K562 (cell line): Measurements from ENCODE around the gene PRMT5. TPM values are rescaled to one million over a fixed set of nuclear protein-coding genes. Genes with fewer than 3 reads are reported as not detected.

Experiments
- ATAC-seq: fragments of 200-7000 bp; cut with Tn5 transposase; 3 replicates; pipeline ENCODE4 v1.9.1; 2020; ENCODE audit warnings: moderate library complexity
- BruUV-seq: library from RNA; stranded (reverse); fragments of 400-500 nt; replicated peaks from 2 replicates; lab custom pipeline; 2021; lab: Mats Ljungman, UMichigan
- CTCF ChIA-PET: fragments of 300-600 bp; formaldehyde crosslinking; extraction: SDS; loops from one replicate; lab custom pipeline; 2021; ENCODE audit warnings: low intra/inter-chr PET ratio; lab: Yijun Ruan, JAX
- POLR2A ChIA-PET: fragments of 300-600, 350-650 bp; sonication (Branson Sonifier 250); formaldehyde crosslinking; extraction: SDS; loops from one replicate; lab custom pipeline; 2021; ENCODE audit warnings: antibody characterized with exemption, inconsistent platforms; lab: Yijun Ruan, JAX
- DNase-seq, 4 experiments: peaks; one replicate each; pipeline versions ENCODE4 v3.0.0 to v3.0.0-alpha.2; 2011 to 2018; ENCODE audit warnings: low spot score in 3 of 4, mixed read lengths in 3 of 4; ENCODE audit errors: extremely low read depth in 1 of 4
- FAIRE-seq: peaks from 2 replicates; lab custom pipeline; 2011; peaks lifted over from hg19 to GRCh38; lab: Jason Lieb, UNC
- H2AFZ ChIP-seq: 2 replicates; pipeline ENCODE4 v1.6.0; 2011; ENCODE audit warnings: low read depth, low read length, control low read depth, inconsistent platforms
- H3K27ac ChIP-seq: fragments of 200-600 bp; 3 replicates; pipeline ENCODE4 v1.8.0; 2011; ENCODE audit warnings: low read depth, mild to moderate bottlenecking, control low read depth, inconsistent platforms, low read length, moderate library complexity, mixed read lengths; ENCODE audit errors: extremely low read depth
- H3K27me3 ChIP-seq, 2 experiments: fragments of 300-600 bp in 1 of 2; 2 replicates in 1 of 2; 3 replicates in 1 of 2; pipeline versions ENCODE4 v1.6.0 to v1.8.0; 2011; ENCODE audit warnings: inconsistent platforms in 2 of 2, low read length in 2 of 2, mild to moderate bottlenecking in 1 of 2, mixed read lengths in 1 of 2, moderate library complexity in 1 of 2; ENCODE audit not compliant: control insufficient read depth in 2 of 2, insufficient read depth in 2 of 2
- H3K36me3 ChIP-seq: fragments of 300-600 bp; 3 replicates; pipeline ENCODE4 v1.8.0; 2011; ENCODE audit warnings: mild to moderate bottlenecking, low read length, inconsistent platforms; ENCODE audit not compliant: control insufficient read depth, insufficient read depth
- H3K4me1 ChIP-seq, 2 experiments: fragments of 200-600 bp in 1 of 2; replicated peaks in 1 of 2; 2 replicates in 1 of 2; 3 replicates in 1 of 2; pipeline versions ENCODE4 v1.5.1 to v1.8.0; 2011; ENCODE audit warnings: inconsistent platforms in 2 of 2, low read length in 2 of 2, mild to moderate bottlenecking in 1 of 2, mixed read lengths in 1 of 2, moderate library complexity in 1 of 2; ENCODE audit not compliant: control insufficient read depth in 2 of 2, insufficient read depth in 2 of 2
- H3K4me2 ChIP-seq: 2 replicates; pipeline ENCODE4 v1.6.1; 2011; ENCODE audit warnings: low read length, control low read depth, inconsistent platforms, mixed read lengths; ENCODE audit not compliant: insufficient read depth
- H3K4me3 ChIP-seq: fragments of 200-600 bp; sonication (generic), shearing (Covaris generic); 2 replicates; pipeline ENCODE4 v1.5.1; 2016; ENCODE audit warnings: control low read depth, inconsistent platforms
- H3K79me2 ChIP-seq: fragments of 200-600 bp; 3 replicates; pipeline ENCODE4 v1.8.0; 2011; ENCODE audit warnings: low read length, inconsistent platforms; ENCODE audit not compliant: control insufficient read depth, insufficient read depth
- H3K9ac ChIP-seq, 2 experiments: 2 replicates each; pipeline versions ENCODE4 v1.6.0 to v1.6.1; 2011; ENCODE audit warnings: low read depth in 2 of 2, low read length in 2 of 2, control low read depth in 1 of 2, inconsistent platforms in 1 of 2, mild to moderate bottlenecking in 1 of 2, mixed read lengths in 1 of 2; ENCODE audit not compliant: insufficient read depth in 1 of 2
- H3K9me1 ChIP-seq: one replicate; pipeline ENCODE4 v1.6.0; 2011; ENCODE audit warnings: inconsistent platforms, mild to moderate bottlenecking, low read length, moderate library complexity; ENCODE audit not compliant: control insufficient read depth, insufficient read depth
- H3K9me3 ChIP-seq: replicated peaks from 2 replicates; pipeline ENCODE4 v1.5.1; 2011; ENCODE audit warnings: low read depth, low read length, inconsistent platforms; ENCODE audit not compliant: control insufficient read depth, insufficient read depth
- H4K20me1 ChIP-seq: replicated peaks from 2 replicates; pipeline ENCODE4 v1.6.1; 2011; ENCODE audit warnings: low read length, inconsistent platforms, mixed read lengths; ENCODE audit not compliant: control insufficient read depth, insufficient read depth
- ATF1 ChIP-seq, 2 experiments: fragments of 450-650 bp in 1 of 2; IDR thresholded peaks; 2 replicates each; pipeline ENCODE4 v1.6.1; 2016; ENCODE audit warnings: missing compliant biosample characterization in 1 of 2, missing genetic modification characterization in 1 of 2
- HNRNPUL1 ChIP-seq: fragments of 200-400 bp; formaldehyde crosslinking; IDR thresholded peaks from 2 replicates; pipeline ENCODE4 v1.6.1; 2017; ENCODE audit warnings: low read length
- RBM25 ChIP-seq: fragments of 200-400 bp; formaldehyde crosslinking; IDR thresholded peaks from 2 replicates; pipeline ENCODE4 v1.6.1; 2018; ENCODE audit warnings: low read length, low read depth, moderate library complexity; ENCODE audit not compliant: severe bottlenecking
- ZNF121 ChIP-seq: sonication (generic); formaldehyde crosslinking; conservative IDR thresholded peaks from 2 replicates; pipeline ENCODE4 v1.8.0; 2022; ENCODE audit warnings: missing genetic modification reagents
- ZNF316 ChIP-seq: fragments of 450-650 bp; IDR thresholded peaks from 2 replicates; pipeline ENCODE4 v1.6.1; 2016
- ZNF717 ChIP-seq: fragments of 250-450 bp; sonication (Bioruptor Pico); IDR thresholded peaks from 2 replicates; pipeline ENCODE4 v1.5.0; 2021
- WGBS: fragments of 100-300 bp; shearing (Covaris generic); methylation state at CpG from one replicate; pipeline ENCODE4 v1.1.6; 2016; ENCODE audit warnings: low coverage, mixed read lengths; ENCODE audit not compliant: insufficient coverage; ENCODE audit errors: missing lambda C conversion rate; 5-methylcytosine and 5-hydroxymethylcytosine counted together
- in situ Hi-C: fragments of 300-500 bp; cut with MboI; formaldehyde crosslinking; loops from 4 replicates; pipeline ENCODE4 v1.15.0; 2018; ENCODE audit warnings: inconsistent platforms, mixed read lengths
- intact Hi-C: fragments of 100-400 bp; cut with micrococcal nuclease; formaldehyde crosslinking; loops from 2 replicates; pipeline ENCODE4 v1.14.2; 2022
- polyA plus RNA-seq, 8 experiments: library from polyadenylated mRNA; depleted of rRNA in 4 of 8; stranded (reverse) in 5 of 8; unstranded in 3 of 8; fragments of >200 nt; fragmentation: Nextera tagmentation in 2 of 8; fragmentation: Illumina TruSeq in 1 of 8; extraction: Ambion mirVana in 2 of 8; extraction: Trizol in 1 of 8; gene quantifications; 2 replicates each; pipeline versions ENCODE4 v1.2.1 to v1.2.3, GENCODE V29; 2011 to 2014; ENCODE audit warnings: inconsistent platforms in 1 of 8, missing spikeins in 1 of 8
- total RNA-seq, 7 experiments: library from RNA; depleted of rRNA in 6 of 7; stranded (reverse); fragments of >200 nt in 6 of 7; fragmentation: Illumina TruSeq in 2 of 7; extraction: Trizol in 2 of 7; gene quantifications; 2 replicates each; pipeline versions ENCODE4 v1.2.1 to v1.2.3, GENCODE V29; 2011 to 2021; ENCODE audit warnings: low replicate concordance in 1 of 7
- TF ChIP-seq, protein P1 (sequence below): fragments of 250-450 bp; sonication (Bioruptor Pico); IDR thresholded peaks from 2 replicates; pipeline ENCODE4 v1.8.0; 2021; ENCODE audit warnings: mild to moderate bottlenecking, moderate library complexity

The PRMT5 gene
- total and polyA plus RNA-seq, 9 of the 15 experiments (the other 6 are each of a cell fraction or from before 2014, with no cell fraction given): 114 to 552 (median 222) TPM

DNA sequence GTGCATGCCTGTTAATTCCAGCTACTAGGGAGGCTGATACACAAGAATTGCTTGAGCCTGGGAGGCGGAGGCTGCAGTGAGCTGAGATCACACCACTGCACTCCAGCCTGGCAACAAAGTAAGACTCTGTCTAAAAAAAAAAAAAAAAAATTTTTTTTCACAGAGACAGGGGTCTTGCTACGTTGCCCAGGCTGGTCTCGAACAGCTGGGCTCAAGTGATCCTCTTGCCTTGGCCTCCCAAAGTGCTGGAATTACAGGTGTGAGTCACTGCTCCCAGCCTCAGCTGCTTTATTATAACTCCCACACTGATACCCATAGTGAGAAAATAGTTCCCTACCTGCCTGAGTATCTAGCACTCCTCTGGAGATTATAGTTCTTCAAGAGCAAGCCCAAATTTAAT is 16.5 kb upstream of the PRMT5 start:
- Histone ChIP-seq H3K36me3 (peaks cover 46% of the 10 kb centered on the region; the same call in 2 of the 3 replicates), H3K9me3 (no peaks in the 10 kb centered on the region), H4K20me1 (no peaks in the 10 kb centered on the region), H3K4me1 (no peaks in the 10 kb centered on the region), H3K9me1 (no peaks in the 10 kb centered on the region), H3K4me3 (no peak overlapping the region), H3K9ac (no peak overlapping the region), H2AFZ (no peak overlapping the region), H3K79me2 (no peaks in the 10 kb centered on the region)
- no peak for FAIRE-seq
- ATAC-seq: no peak
- TF ChIP-seq ZNF717 (CRISPR knock-in tag) (no peak), RBM25 (peak; percentile 5), ATF1 (CRISPR knock-in tag; IDR thresholded peaks at IDR 0.05) (no peak), ATF1 (tag; IDR thresholded peaks at IDR 0.05) (no peak), HNRNPUL1 (no peak), ZNF121 (CRISPR knock-in tag) (peak; percentile 76), ZNF316 (no peak)
- TF ChIP-seq, protein P1, sequence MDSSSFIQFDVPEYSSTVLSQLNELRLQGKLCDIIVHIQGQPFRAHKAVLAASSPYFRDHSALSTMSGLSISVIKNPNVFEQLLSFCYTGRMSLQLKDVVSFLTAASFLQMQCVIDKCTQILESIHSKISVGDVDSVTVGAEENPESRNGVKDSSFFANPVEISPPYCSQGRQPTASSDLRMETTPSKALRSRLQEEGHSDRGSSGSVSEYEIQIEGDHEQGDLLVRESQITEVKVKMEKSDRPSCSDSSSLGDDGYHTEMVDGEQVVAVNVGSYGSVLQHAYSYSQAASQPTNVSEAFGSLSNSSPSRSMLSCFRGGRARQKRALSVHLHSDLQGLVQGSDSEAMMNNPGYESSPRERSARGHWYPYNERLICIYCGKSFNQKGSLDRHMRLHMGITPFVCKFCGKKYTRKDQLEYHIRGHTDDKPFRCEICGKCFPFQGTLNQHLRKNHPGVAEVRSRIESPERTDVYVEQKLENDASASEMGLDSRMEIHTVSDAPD (CRISPR knock-in tag): no peak
- TF ChIP-seq, all 486 proteins: peak for 2
- in situ Hi-C loops: no loop called here
- no peak for DNase-seq
- BruUV-seq: no TSS peak
- intact Hi-C loops: no loop called here
- 96% methylated on average over 3 of the region's 3 CpGs for WGBS
- H3K4me2 ChIP-seq: no peak overlapping the region
- no peak overlapping the region for H3K27ac ChIP-seq
- ChIA-PET POLR2A (interaction anchor here (0.7 to 3.5 kb wide), 6 partner anchors 10 to 126 kb away, joined by 3 to 18 read pairs (median 4); partner anchors contain the start of genes HAUS4 and PRMT5), CTCF (no interaction called here)
- no peaks in the 10 kb centered on the region for H3K27me3 ChIP-seq
